Measurements from ENCODE around the gene ADCY5.

ADCY5 gene

DNA sequence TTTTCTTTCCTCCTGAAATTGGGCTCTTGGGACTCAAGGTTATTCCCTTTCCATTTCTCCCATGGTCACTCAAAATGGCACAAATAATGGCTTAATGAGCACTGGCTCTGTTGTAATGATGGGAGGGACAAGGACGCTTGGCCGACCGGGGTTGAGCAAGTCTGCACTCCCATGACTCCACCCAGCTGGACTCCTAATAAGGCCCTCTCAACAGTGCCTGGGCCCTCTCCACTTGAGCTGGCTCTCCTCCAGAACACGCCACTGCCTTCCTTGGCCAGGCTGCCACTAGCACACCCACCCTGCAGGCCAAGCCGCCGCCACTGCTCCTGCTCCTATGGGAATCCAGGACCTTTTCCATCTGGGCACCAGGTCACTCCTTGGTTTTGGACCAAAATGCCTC is 42.3 kb downstream of the ADCY5 start:
- DNase-seq (ENCODE audit: low read depth in 2 of 2) = no peak

DNA sequence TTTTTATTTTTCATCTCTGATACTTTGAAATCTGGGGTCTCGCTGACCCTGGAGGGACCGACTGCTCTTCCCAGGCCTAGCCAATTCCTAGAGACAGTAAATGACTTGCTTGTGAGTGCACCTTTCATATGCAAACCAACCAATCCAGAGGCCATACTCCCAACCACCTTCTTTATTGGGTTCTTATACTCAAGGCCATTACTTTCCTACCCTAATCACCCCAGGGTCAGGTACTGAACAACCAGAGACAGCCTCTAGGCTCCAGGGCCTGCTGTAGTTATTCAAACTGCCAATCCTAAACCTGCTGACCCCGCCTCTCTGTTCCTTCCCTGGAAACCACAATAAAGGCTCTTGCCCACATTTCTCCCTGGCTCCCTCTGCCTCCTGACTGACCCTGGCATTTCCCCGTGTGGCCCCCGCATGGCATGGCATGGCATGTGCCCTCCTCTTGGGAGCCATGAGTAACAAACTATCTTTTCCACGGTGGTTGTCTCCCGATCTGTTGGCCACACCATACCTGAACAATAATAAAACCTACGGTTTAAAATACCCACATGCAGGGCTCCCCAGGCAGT is 42.9 kb downstream of the ADCY5 start:
- DNase-seq (ENCODE audit: low read depth in 2 of 2) = no peak

GRCh38 chr3:123405021-123405420 is 43.9 kb downstream of the ADCY5 start:
- no peak for DNase-seq (ENCODE audit: low read depth in 2 of 2)

DNA sequence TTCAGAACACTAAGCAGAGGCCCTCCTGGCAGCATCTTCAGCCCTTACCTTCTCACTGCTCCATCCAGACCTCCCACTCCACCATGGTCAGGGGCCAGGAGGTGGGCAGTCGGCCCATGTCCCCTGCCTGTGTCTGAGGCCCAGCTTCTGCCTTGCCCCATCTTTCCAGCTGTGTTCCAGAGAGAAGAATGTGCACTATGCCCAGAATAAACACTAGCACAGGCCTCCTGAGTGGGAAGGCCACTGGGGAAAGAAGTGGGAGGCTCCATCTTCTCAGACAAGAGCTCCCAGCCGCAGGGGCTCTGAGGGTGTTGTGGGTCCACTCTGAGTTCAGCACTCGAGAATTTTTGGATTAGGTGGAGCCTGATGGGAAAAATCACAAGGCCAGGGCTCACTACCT is 44.5 kb downstream of the ADCY5 start:
- no peak for DNase-seq (ENCODE audit: low read depth in 2 of 2)

- DNase-seq (ENCODE audit: low read depth in 2 of 2) = no peak
These were observed 46.9 kb downstream of the ADCY5 start for GRCh38 chr3:123401836-123402530.

GRCh38 chr3:123400169-123400568 is 48.7 kb downstream of the ADCY5 start:
- no peak for DNase-seq (ENCODE audit: low read depth in 2 of 2)

DNA sequence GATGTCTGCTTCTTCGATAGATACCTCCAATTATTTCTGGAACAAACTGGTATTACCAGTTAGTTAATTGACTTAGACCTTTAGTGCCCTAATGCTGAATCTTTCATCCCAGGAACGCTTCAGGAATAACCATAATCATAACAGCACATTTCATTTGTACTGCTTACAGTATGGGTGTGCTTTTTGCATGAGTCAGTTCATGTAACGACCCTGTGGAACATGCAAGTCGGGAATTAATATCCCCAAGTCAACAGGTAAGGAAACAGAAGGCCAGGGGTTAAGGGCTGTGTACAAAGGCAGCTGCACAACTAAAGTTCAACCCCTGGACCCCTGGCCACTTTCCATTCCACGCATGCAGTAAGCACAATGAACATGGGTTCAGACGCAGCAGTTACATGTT is 49.2 kb downstream of the ADCY5 start:
- no peak for DNase-seq (ENCODE audit: low read depth in 2 of 2)

DNA sequence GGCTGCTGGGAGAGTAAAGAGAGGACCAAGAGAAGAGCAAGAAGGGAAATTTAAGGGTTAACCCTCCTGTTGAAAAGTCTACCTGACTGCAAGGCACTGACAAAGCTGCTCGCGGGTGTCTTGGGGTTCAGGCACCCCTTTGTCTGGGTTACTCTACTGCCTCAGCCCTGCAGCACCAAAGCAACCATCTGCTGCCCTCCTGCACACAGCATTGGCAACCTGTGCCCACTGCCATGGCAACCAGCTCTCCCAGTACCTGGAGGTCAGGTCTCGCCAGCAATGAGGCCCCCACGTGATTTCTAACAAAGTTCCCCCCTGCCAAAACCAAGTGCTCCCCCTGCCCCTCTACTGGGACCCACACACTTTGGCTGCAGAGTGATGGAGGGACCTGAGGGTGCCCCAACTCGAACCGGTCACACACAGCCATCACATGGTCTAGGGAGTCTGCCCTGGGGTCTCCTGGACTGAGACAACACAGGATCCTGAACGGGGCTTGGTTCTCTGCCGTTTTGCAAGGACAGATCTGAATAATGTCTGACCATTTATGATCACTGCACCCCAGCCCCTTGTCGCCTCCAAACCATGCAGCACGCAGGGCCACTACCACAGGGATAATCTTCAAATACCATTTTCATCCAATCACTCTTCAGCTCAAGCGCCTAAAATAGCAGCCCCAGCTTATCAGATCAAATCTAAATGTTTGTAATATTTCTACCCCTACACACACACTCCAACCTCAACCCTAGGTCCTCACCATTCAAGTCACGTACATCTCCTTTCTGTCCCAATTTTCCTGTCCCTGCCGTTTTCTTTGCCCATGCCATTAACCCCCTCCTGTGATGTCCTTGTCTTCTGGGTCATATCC is 50.7 kb downstream of the ADCY5 start:
- DNase-seq (ENCODE audit: low read depth in 2 of 2) = no peak

GRCh38 chr3:123397050-123397590 is 51.8 kb downstream of the ADCY5 start:
- DNase-seq (ENCODE audit: low read depth in 2 of 2) = no peak

DNA sequence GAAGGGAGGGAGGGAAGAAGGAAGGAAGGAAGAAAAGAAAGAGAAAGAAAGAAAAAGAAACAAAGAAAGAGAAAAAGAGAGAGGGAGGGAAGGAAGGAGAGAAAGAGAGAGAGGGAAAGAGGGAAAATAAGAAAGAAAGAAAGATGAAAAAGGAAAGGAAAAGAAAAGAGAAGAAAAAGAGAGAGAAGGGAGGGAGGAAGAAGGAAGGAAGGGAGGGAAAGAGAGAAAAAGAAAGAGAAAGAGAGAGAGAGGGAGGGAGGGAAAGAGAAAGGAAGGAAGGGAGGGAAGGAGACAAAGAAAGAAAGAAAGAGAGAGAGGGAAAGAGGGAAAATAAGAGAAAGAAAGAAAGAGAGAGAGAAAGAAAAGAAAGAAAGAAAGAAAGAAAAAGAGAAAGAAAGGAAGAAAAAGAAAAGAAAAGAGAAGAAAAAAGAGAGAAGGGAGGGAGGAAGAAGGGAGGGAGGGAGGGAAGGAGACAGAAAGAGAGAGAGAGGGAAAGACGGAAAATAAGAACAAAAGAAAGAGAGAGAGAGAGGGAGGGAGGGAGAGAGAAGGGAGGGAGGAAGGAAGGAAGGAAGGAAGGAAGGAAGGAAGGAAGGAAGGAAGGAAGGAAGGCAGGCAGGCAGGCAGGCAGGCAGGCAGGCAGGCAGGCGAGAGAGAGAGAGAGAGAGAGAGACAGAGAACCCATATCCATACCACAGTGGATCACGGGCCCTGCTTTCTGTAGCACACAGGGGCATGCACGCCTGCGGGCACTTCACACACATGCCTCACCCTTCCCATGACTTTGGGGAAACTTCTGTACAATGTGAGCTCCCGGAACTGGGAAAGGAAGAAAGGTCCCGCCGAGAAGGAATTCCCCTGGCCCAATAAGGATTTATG is 52.5 kb downstream of the ADCY5 start:
- DNase-seq (ENCODE audit: low read depth in 2 of 2) = no peak

DNA sequence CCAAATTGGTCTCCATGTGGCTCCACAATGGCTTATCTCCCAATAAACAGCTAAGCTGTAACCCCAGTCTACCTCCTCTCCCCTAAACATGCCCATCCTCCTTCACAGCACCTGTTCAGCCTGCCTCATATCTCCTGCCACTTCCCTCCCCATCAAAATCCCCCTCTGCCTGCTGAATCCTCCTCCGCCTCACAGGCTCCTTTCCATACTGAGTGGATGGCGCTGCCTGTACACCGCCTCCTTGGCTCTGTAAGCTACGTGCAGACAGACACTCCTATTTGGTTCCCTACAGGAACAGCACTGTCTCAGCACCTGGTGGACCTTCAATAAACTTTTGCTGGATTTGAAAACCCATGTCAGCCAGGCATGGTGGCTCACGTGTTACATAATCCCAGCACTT is 53.7 kb downstream of the ADCY5 start:
- DNase-seq (ENCODE audit: low read depth in 2 of 2) = no peak

DNA sequence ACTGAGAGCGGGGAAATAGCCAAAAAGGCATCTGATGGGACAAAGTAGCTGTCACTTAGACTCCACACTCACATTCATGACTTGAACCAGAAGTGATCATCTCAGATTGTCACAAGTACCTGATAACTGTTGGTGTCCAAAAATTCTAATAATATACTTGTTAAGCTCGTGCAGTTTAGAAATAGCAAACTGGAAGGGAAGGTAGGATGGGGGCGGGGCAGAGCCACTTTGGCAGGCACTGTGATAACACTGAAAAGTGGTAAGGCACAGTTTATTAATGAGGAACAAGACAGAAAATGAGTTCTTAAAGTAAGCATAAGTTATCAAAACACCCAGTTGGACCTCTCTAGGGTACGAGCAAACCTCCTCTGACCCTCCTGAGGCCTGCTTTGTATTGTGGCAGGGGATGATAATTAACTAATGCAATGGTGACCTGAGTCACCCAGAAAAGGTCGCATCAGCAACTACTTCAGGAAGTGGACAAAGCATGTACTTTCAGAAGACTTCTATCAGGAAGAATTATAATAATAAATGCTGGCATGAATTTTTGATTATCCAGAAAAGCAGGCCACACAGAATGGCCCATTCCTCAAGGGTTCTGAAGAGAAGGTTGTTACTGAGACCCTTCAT is 54.4 kb downstream of the ADCY5 start:
- no peak for DNase-seq (ENCODE audit: low read depth in 2 of 2)

DNA sequence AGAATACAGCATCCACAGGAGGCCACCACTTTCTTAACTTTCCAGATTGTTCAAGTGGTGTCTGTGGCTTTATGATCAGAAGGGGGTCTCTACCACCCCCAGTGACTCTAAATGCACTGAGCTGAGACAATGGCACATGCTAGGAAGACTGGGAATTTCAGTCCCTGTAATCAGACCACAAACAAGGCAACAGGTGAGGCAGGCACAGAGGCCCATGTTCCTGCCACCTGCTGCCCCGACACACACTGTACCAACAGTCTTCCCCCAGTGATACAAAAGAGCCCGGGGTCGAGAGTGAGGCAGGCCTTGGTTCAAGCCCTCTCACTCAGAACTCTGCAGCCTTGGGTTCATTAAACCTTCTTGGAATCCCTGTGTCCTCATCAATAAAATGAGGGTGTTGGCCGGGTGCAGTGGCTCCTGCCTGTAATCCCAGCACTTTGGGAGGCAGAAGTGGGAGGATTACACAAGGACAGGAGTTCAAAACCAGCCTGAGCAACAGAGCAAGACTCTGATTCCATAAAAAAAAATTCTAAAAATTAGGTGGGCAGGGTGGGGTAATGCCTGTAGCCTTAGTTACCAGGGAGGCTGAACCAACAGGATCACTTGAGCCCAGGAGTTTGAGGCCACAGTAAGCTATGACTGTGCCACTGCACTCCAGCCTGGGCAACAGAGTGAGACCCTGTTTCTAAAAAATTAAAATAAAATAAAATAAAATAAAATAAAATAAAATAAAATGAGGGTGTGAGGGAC is 55.8 kb downstream of the ADCY5 start:
- no peak for DNase-seq (ENCODE audit: low read depth in 2 of 2)

- DNase-seq (ENCODE audit: low read depth in 2 of 2) = no peak
These were observed 56.5 kb downstream of the ADCY5 start for GRCh38 chr3:123392368-123392767.

- DNase-seq (ENCODE audit: low read depth in 2 of 2) = no peak
These were observed 57.9 kb downstream of the ADCY5 start for GRCh38 chr3:123390865-123391600.

DNA sequence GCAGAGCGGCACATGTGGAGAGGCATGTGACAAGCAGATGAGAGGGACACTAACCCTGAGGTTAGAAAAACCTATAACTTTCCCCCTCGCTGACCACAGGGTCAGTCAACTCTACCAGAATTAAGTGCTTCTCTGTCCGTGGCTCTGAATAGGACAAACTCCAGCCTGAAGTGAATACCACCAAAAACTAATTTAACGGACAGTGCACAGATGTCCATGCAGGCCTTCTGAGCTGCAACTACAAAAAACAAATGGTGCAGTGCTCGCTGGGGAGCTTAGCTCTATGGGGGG is 59.3 kb downstream of the ADCY5 start:
- no peak for DNase-seq (ENCODE audit: low read depth in 2 of 2)

DNA sequence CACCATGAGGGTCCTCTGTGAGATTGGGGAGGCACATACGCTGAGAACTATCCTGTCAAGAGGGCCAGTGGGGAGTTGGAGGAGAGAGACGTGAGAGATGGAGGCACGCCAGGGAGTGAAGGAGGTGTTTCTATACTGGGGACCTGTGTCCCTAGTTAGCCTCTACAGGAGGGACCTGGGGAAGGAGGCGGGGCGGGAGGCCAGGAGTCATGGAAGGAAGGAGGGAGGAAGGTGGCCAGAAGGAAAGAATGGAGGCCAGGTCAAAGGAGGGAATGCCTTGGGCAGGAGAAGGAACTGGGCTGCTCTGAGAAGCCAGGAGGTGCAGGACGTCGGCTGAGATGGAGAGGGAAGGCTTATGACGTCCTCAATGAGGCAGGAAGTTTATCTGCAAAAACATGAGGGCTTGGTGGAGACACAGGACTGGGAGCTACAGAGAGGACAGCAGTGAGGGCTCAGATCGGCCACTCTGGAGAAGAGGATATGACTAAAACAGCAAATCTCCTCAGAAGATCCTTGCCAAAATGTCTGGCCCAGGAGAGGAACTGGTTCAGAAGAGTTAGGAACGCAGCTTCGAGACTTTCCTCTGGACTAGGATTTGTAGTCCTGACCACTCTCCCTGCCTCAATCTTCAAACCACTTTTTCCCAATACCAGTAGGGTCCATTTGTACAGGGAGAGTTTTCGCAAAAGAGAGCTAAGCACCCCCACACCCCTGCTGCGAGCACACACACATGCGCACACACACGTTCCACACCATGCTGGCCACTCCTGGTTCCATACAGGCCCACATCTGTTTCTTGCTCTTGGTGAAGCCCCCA is 59.9 kb downstream of the ADCY5 start:
- no peak for DNase-seq (ENCODE audit: low read depth in 2 of 2)

DNA sequence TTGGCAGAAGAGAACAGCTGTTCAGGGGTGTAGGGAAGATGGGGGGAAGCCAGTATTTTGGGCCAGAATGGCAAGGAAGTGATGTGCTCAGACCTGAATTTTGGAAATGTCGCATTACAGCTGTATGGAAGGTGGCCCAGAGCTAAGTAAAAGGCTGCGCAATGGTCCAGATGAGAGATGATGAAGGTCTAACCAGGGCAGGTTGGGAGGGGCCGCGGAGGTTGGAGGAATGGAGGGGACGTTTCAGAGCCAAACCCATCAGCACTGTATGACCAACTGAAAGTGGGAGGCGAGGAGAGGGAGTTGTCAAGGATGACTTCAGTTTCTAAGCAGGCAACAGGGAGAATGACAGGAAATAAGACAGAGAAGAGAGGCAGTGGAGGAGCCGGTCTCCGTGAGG is 60.8 kb downstream of the ADCY5 start:
- no peak for DNase-seq (ENCODE audit: low read depth in 2 of 2)

GRCh38 chr3:123387532-123387931 is 61.4 kb downstream of the ADCY5 start:
- DNase-seq (ENCODE audit: low read depth in 2 of 2) = no peak

Data from stimulated activated CD8-positive, alpha-beta memory T cell treated with anti-CD3 and anti-CD28 coated beads, Interleukin-7, amount 100 ng/mL, for 4 hours (primary cell).